ENCODE data around the gene ACACB.
A peak's percentile ranks its signal among the peaks of the same experiment; 100 is the strongest.

ACACB gene

GRCh38 chr12:109115758-109116610 lies at the start of gene ACACB:
Gene ACACB, plus strand, starts transcription at chr12:109116587. Its CDS starts 22,819 bp downstream, at chr12:109139406.
- no peak for DNase-seq

DNA sequence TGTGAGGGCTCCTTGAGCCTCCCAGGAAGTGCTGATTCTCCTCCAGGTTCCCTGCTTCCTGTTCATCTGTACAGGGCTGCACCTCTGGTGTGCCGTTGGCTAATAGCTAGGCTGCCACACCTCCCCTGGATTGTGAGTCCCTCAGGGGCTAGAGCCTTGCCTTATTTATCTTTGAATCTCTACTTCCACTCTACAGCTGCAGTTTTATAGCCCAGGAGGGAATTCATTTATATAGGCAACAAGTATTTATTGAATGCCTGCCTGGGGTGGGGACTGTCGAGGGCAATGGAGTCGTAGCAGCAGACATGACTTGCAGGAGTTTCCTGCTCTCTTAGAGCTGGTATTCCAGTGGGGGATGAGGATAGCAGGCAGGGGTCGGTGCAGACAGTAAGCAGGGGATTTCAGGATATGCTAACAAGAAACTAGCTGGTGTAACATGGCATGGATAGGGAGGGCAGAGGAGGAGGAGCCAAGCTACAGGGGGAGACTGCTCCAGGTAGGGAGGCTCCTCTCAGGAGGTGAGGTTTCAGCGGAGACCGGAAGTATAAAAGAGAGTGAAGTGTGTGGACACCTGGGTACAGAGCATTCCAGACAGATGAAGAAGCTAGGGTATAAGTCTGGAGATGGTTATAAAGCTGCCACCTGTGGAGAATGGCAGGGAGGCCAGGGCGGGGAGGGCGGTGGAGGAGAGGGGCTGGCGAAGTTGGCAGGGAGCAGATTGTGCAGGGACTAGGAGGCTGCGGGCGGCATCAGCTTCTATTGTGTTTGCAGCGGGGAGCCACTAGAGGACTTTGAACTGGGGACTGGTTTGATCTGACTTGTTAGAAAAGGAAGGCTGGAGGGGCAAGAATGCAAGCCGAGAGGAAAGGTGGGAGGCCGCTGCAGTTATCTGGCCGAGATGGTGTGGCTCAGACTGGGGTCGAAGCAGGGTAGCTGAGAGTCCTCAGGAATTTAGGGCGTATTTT lies 46.8 kb upstream of the ACACB start:
- DNase-seq, result no peak

DNA sequence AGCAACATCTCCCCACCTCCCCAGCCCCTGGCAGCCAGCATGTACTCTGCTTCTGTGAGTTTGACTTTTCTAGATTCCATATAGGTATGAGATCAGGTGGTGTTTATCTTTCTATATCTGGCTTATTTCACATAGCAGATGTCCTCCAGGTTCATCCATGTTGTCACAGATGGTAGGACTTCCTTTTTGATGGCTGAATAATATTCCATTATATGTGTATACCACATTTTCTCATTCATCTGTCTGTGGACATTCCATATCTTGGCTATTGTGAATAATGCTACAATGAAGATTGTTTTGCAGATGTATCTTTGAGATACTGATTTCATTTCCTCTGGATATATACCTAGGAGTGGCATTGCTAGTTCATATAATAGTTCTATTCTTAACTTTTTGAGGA lies 41.5 kb upstream of the ACACB start:
- no peak for DNase-seq

DNA sequence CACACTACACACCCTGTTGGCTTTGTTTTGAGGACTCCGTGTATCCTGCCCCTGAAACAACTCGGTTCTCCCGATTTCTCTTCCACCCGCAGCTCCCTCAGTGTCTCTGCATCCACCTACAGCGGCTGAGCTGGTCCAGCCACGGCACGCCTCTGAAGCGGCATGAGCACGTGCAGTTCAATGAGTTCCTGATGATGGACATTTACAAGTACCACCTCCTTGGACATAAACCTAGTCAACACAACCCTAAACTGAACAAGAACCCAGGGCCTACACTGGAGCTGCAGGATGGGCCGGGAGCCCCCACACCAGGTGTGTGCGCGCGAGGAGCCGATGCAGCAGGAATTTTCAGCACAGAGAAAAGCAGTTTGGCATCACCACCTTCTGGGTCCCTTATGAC lies 33.6 kb upstream of the ACACB start:
- DNase-seq, result no peak

DNA sequence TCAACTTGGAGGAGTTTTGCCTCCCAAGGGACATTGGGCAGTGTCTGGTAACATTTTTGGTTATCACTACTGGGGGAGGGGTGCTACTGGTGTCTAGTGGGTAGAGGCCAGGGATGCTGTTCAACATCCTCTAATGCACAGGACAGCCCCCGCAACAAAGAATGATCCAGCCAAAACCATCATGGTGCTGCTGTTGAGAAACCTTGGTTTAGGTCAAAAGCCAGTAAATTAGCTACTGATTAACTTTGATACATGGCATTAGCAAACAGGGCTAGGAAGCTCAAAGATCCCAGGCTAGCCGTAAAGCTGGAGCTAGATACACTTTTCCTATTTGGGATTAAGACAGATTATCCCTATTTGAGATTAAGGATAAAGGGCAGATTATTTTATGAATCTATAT lies 32.0 kb upstream of the ACACB start:
- no peak for DNase-seq

DNA sequence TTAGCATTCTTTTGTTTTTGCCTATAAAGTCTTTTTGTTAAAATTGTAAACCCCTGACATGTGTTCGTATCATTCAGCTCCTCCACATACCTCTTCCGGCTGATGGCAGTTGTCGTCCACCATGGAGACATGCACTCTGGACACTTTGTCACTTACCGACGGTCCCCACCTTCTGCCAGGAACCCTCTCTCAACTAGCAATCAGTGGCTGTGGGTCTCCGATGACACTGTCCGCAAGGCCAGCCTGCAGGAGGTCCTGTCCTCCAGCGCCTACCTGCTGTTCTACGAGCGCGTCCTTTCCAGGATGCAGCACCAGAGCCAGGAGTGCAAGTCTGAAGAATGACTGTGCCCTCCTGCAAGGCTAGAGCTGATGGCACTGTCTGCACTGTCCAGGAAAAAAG lies 30.8 kb upstream of the ACACB start:
- DNase-seq, result no peak

- DNase-seq, result no peak
Measured at GRCh38 chr12:109087250-109087649, 29.1 kb upstream of the ACACB start.

GRCh38 chr12:109088818-109089217 lies 27.6 kb upstream of the ACACB start:
- DNase-seq, result no peak

GRCh38 chr12:109089683-109090082 lies 26.7 kb upstream of the ACACB start:
- DNase-seq, result no peak

DNA sequence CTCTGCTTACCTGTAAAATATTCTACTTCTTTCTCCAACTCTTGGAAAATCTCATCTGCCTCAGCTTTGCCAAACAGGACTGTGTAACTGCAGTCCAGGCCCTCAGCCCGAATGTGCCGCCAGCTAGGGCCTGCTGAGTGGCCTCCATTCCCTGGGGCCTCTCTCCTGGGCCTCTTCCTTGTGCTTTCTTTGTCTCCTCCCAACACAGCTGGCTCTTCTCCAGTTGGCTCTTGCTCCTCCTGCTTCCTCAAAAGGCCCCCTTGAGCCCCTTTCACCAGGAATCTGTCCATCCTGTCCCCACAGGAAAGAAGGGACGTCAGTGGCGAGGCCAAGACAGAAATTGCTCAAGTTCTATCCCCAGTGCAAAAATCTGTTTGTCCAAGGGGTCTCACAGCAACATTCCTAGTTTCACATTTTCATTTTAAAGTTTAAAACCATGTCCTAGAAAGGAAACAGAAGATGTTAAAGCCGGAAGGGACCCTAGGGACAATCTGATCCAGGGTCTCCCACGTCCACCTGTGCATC lies 23.8 kb upstream of the ACACB start:
- no peak for DNase-seq

- peak; percentile 94 for DNase-seq
Measured at GRCh38 chr12:109093022-109093918, 23.1 kb upstream of the ACACB start, which contains the start of gene ALKBH2. Gene ALKBH2, minus strand, starts transcription at chr12:109093472. Its CDS starts 686 bp downstream, at chr12:109092786.

DNA sequence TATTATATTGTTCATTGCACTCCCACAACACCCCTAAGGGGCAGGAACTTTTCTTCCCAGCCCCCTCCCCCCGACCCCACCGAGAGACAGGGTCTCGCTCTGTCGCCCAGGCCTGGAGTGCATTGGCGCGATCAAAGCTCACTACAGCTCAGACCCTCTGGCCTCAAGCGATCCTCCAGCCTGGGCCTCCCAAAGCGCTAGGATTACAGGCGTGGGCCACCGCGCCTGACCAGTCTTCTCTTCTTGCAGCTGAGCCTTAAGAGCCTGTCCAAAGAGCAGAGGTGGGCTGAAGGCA lies 19.3 kb upstream of the ACACB start:
- no peak for DNase-seq

GRCh38 chr12:109097435-109098182 lies 18.8 kb upstream of the ACACB start, which contains the start of gene UNG:
Gene UNG, plus strand, starts transcription at chr12:109097597. Its CDS starts 83 bp downstream, at chr12:109097680.
- DNase-seq, result peak; percentile 96 to 97

DNA sequence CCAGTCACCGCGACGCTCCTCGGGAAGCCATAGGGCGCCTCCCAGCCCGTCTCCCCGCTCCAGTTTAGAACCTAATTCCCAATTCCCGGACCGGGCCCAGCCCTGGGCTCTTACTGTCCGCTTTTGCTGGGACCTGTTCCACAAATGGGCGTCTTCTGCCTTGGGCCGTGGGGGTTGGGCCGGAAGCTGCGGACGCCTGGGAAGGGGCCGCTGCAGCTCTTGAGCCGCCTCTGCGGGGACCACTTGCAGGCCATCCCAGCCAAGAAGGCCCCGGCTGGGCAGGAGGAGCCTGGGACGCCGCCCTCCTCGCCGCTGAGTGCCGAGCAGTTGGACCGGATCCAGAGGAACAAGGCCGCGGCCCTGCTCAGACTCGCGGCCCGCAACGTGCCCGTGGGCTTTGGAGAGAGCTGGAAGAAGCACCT lies 18.2 kb upstream of the ACACB start:
- peak in 1 of 2 donors; percentile 27 for DNase-seq

DNA sequence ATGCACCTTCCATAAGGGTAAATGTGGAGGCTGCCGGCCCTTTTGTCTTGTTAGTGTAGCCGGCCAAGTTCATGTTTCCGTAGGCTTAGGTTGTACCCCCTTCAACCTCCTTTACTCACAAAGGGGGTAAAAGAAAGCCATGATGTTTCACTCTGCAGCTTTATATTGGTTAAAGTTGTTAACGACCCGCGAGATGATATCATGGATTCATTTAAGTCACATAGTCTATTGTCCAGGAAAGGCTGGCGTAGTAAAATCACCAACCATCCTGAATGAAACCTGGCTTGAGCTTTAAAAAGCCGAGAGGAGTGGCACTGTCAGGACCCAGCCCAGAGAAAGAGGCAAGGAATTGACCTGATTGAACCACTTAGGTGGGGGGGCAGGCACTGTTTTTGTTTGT lies 17.7 kb upstream of the ACACB start:
- no peak for DNase-seq

GRCh38 chr12:109099431-109100020 lies 16.9 kb upstream of the ACACB start:
- DNase-seq, result no peak

DNA sequence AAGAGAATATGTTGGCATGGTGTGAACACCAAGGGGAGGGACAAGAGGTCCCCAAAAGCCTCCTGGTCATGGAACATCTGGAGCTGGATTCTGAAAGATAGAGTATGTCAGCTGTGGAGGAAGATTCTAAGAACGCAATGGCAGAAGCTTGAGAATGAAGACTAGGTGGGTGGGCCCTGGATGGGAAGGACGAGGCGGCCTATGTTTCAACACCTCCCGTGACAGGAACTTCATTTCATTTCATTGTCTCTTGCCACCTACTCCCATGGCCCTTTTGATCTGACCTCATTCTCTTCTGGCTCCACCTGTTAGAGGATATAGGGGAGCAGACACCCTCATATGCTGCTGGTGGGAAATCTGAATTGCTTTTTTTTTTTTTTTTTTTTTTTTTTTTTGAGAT lies 15.6 kb upstream of the ACACB start:
- no peak for DNase-seq

DNA sequence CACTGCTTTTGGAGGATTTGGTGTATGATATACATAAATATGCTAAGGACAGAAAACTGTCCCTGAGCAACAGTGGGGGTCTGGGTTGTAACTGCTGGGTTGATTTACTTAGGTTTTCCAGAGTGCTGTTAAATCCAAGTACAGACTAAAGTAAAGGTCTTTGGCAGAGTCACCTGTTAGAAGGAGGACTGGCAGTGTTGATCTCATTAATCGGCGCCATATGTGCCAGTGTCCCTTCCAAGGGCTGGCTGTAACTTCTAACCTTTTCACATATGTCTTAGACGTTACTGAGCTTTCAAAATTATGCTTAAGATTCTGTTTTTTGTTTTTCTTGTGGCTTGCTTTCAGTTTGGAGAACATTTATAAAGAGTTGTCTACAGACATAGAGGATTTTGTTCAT lies 13.9 kb upstream of the ACACB start:
- DNase-seq, result no peak

DNA sequence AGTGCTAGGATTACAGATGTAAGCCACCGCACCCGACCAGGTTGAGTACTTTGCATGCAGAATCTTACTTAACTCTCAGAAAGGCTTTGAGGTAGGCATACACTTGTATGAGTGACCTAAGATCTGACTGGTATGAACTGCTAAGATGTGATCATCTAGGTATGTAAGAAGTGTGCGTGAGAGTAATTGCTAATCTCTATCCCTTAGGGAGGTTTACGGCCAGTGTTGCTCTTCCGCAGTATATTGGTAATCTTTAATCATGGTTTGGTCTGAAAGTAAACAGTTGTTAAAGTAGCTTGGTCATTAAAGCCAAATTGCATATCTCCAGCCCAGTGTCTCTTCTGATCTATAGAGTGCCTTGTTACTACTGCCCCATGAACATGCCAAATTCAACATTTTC lies 11.2 kb upstream of the ACACB start:
- no peak for DNase-seq

DNA sequence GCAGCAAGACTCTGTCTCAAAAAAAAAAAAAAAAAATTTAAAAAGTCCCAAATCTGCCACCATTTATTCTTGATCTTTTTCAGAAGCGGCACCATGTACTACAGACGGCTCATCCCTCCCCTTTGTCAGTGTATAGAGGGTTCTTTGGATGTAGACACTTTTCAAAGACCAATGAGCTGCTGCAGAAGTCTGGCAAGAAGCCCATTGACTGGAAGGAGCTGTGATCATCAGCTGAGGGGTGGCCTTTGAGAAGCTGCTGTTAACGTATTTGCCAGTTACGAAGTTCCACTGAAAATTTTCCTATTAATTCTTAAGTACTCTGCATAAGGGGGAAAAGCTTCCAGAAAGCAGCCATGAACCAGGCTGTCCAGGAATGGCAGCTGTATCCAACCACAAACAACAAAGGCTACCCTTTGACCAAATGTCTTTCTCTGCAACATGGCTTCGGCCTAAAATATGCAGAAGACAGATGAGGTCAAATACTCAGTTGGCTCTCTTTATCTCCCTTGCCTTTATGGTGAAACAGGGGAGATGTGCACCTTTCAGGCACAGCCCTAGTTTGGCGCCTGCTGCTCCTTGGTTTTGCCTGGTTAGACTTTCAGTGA lies 6.5 kb upstream of the ACACB start:
- no peak for DNase-seq

GRCh38 chr12:109110988-109111495 lies 5.3 kb upstream of the ACACB start:
- peak; percentile 48 to 54 for DNase-seq

All from activated CD4-positive, alpha-beta T cell treated with anti-CD3 and anti-CD28 coated beads for 4 hours (primary cell).